HepG2 (cell line): Measurements from ENCODE around the gene ZNF625. TPM values are rescaled to one million over a fixed set of nuclear protein-coding genes. Genes with fewer than 3 reads are reported as not detected.
A peak's percentile ranks its signal among the peaks of the same experiment; 100 is the strongest.

Experiments
- ARNTL ChIP-seq: sonication (generic); formaldehyde crosslinking; IDR thresholded peaks from 2 replicates; pipeline ENCODE4 v1.4.0; 2020; ENCODE audit warnings: mild to moderate bottlenecking, missing genetic modification reagents
- CC2D1A ChIP-seq: sonication (generic); formaldehyde crosslinking; IDR thresholded peaks from 2 replicates; pipeline ENCODE4 v1.8.1; 2023; ENCODE audit warnings: mild to moderate bottlenecking, missing genetic modification reagents
- DR1 ChIP-seq: sonication (generic); formaldehyde crosslinking; IDR thresholded peaks from 2 replicates; pipeline ENCODE4 v1.8.0; 2021; ENCODE audit warnings: mild to moderate bottlenecking, missing genetic modification reagents, inconsistent platforms
- FOXA3 ChIP-seq: IDR thresholded peaks from 2 replicates; pipeline ENCODE4 v1.6.1; 2016; ENCODE audit warnings: missing genetic modification reagents, missing compliant biosample characterization
- HNF1A ChIP-seq, 2 experiments: sonication (generic) in 1 of 2; formaldehyde crosslinking in 1 of 2; IDR thresholded peaks; 2 replicates each; pipeline versions ENCODE4 v1.4.0 to v1.6.1; 2016 to 2020; ENCODE audit warnings: borderline replicate concordance in 1 of 2, low read depth in 1 of 2, mild to moderate bottlenecking in 1 of 2, missing genetic modification reagents in 1 of 2
- MIER2 ChIP-seq: IDR thresholded peaks from 2 replicates; pipeline ENCODE4 v1.6.1; 2016; ENCODE audit warnings: missing biosample characterization, missing genetic modification reagents
- MLX ChIP-seq: IDR thresholded peaks from 2 replicates; pipeline ENCODE4 v1.6.1; 2016
- TCF12 ChIP-seq, 2 experiments: fragments of 450-650 bp in 1 of 2; sonication (generic) in 1 of 2; formaldehyde crosslinking in 1 of 2; IDR thresholded peaks; 2 replicates each; pipeline versions ENCODE4 v1.6.1 to v1.8.0; 2017 to 2022; ENCODE audit warnings: antibody characterized with exemption in 1 of 2, mild to moderate bottlenecking in 1 of 2, missing genetic modification reagents in 1 of 2, moderate library complexity in 1 of 2
- ZFAT ChIP-seq: sonication (generic); formaldehyde crosslinking; conservative IDR thresholded peaks from 2 replicates; pipeline ENCODE4 v1.8.1; 2023; ENCODE audit warnings: missing genetic modification reagents, inconsistent platforms
- ZNF256 ChIP-seq: sonication (generic); formaldehyde crosslinking; conservative IDR thresholded peaks from 2 replicates; pipeline ENCODE4 v1.4.0; 2020; ENCODE audit warnings: missing genetic modification reagents
- ZNF30 ChIP-seq: sonication (generic); formaldehyde crosslinking; IDR thresholded peaks from 2 replicates; pipeline ENCODE4 v1.5.0; 2020; ENCODE audit warnings: mild to moderate bottlenecking, missing genetic modification reagents
- ZNF362 ChIP-seq: sonication (generic); formaldehyde crosslinking; IDR thresholded peaks from 2 replicates; pipeline ENCODE4 v1.4.0; 2020; ENCODE audit warnings: missing genetic modification reagents, mild to moderate bottlenecking, borderline replicate concordance
- ZNF451 ChIP-seq: sonication (generic); formaldehyde crosslinking; IDR thresholded peaks from 2 replicates; pipeline ENCODE4 v1.5.0; 2020; ENCODE audit warnings: mild to moderate bottlenecking, missing genetic modification reagents
- ZNF577 ChIP-seq: sonication (generic); formaldehyde crosslinking; IDR thresholded peaks from 2 replicates; pipeline ENCODE4 v1.4.0; 2020; ENCODE audit warnings: mild to moderate bottlenecking, low read depth, missing genetic modification reagents, borderline replicate concordance
- ZNF777 ChIP-seq: sonication (generic); formaldehyde crosslinking; IDR thresholded peaks from 2 replicates; pipeline ENCODE4 v1.4.0; 2020; ENCODE audit warnings: missing genetic modification reagents
- ZNF878 ChIP-seq: sonication (generic); formaldehyde crosslinking; IDR thresholded peaks from 2 replicates; pipeline ENCODE4 v1.8.1; 2023; ENCODE audit warnings: mild to moderate bottlenecking, missing genetic modification reagents, moderate library complexity
- polyA plus RNA-seq, 8 experiments: library from polyadenylated mRNA; depleted of rRNA in 3 of 8; stranded (reverse) in 7 of 8; unstranded in 1 of 8; fragments of >200 nt; fragmentation: Illumina TruSeq in 4 of 8; extraction: Trizol in 4 of 8; gene quantifications; 2 replicates each; pipeline versions ENCODE4 v1.2.1 to v1.2.3, GENCODE V29; 2011 to 2016; ENCODE audit warnings: low read depth in 4 of 8, missing spikeins in 1 of 8, mixed read lengths in 1 of 8; ENCODE audit not compliant: insufficient read depth in 1 of 8
- total RNA-seq, 5 experiments: library from RNA; depleted of rRNA; stranded (reverse); fragments of >200 nt; fragmentation: Illumina TruSeq; extraction: Trizol; gene quantifications; 2 replicates each; pipeline ENCODE4 v1.2.3, GENCODE V29; 2016; ENCODE audit warnings: low read depth in 1 of 5
- TF ChIP-seq, protein P1 (sequence below): sonication (generic); formaldehyde crosslinking; IDR thresholded peaks from 2 replicates; pipeline ENCODE4 v1.4.0; 2020; ENCODE audit warnings: missing genetic modification reagents
- TF ChIP-seq, protein P2 (sequence below): sonication (generic); formaldehyde crosslinking; IDR thresholded peaks from 2 replicates; pipeline ENCODE4 v1.5.0; 2020; ENCODE audit warnings: missing genetic modification reagents

The ZNF625 gene
- total and polyA plus RNA-seq, 2 of the 13 experiments (the other 11 are each of a cell fraction or from before 2014, with no cell fraction given) = 1.7 to 12.2 TPM

DNA sequence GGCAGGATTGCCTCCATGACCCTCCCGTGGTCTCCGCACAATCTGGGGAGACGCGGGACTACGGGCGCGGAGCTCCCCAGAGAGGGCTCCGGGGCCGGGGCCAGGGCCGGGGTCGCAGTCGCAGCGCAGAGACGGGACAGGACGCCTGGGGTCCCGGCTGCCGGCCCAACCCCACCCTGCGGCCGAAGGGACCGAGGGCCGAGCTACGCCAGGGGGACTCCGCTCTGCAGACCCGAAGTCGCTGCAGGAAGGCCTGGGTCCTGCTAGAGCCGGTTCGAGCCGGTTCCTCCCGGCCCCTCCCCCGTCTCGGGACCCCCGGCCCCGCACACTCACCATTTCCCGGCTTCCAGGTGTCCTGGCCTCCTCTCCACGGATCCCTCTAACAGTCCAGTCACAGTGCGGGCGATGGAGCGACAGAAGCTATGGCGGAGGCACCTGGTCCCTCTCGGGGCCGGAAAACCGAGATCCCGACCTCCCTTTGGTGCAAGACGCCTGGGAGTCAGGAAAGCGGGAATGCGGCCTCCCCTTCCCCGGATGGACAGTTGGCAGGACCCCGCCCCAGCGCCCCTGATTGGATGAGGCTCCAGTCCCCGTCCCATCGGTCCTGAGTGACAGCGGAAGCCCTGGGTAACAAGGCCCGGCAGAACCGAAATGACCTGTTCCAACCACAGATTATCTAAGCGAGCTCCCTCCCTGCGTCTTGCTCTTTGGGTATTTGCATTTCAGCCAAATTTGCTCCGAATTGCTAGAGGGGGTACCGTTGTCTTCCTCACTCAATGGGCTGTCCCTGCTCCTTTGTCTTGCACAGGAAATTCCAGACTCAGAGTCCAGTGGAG, at the start of gene ZNF625 (continued):
- 0 out of 2 replicates have a peak, but pooled peaks have one; percentile 12 for TF ChIP-seq ZFAT
- TF ChIP-seq ARNTL = no peak
- no peak for TF ChIP-seq ZNF577 (CRISPR knock-in tag)
- TF ChIP-seq DR1 (CRISPR knock-in tag) = 0 out of 2 replicates have a peak, but pooled peaks have one; percentile 47
- TF ChIP-seq HNF1A (IDR thresholded peaks at IDR 0.05; ENCODE audit: low read depth) = no peak
- peak; percentile 72 for TF ChIP-seq HNF1A (CRISPR knock-in tag; IDR thresholded peaks at IDR 0.05; ENCODE audit: borderline replicate concordance)
- TF ChIP-seq, protein P1, sequence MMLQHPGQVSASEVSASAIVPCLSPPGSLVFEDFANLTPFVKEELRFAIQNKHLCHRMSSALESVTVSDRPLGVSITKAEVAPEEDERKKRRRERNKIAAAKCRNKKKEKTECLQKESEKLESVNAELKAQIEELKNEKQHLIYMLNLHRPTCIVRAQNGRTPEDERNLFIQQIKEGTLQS (CRISPR knock-in tag) = no peak
- TF ChIP-seq ZNF30 (CRISPR knock-in tag) = no peak
- TF ChIP-seq ZNF256 (CRISPR knock-in tag) = no peak
- no peak for TF ChIP-seq ZNF362 (CRISPR knock-in tag)
- 0 out of 2 replicates have a peak, but pooled peaks have one; percentile 61 for TF ChIP-seq ZNF878 (CRISPR knock-in tag)
- no peak for TF ChIP-seq ZNF777 (CRISPR knock-in tag)
- TF ChIP-seq TCF12 (IDR thresholded peaks at IDR 0.05) = no peak
- TF ChIP-seq TCF12 (CRISPR knock-in tag; IDR thresholded peaks at IDR 0.05) = no peak; the same call in 1 of the 2 replicates
- TF ChIP-seq CC2D1A (CRISPR knock-in tag) = 0 out of 2 replicates have a peak, but pooled peaks have one; percentile 39
- TF ChIP-seq MLX (CRISPR knock-in tag) = no peak
- TF ChIP-seq, protein P2, sequence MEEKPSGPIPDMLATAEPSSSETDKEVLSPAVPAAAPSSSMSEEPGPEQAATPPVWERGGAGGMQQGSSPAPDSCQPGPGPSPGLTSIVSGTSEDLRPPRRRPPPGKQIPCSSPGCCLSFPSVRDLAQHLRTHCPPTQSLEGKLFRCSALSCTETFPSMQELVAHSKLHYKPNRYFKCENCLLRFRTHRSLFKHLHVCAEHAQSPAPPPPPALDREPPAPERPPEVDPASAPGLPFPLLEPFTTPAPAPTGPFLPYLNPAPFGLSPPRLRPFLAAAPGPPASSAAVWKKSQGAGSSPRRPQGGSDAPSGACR (CRISPR knock-in tag) = 0 out of 2 replicates have a peak, but pooled peaks have one; percentile 35
- TF ChIP-seq FOXA3 (CRISPR knock-in tag) = no peak
- TF ChIP-seq ZNF451 = no peak
- no peak for TF ChIP-seq MIER2
